Measurements from ENCODE around the gene PHACTR1. TPM values are rescaled to one million over a fixed set of nuclear protein-coding genes. Genes with fewer than 3 reads are reported as not detected.

The PHACTR1 gene
- total RNA-seq, 1 donor from 2014 or later = 8.4 TPM

GRCh38 chr6:12750416-12750815 is 33.8 kb downstream of the PHACTR1 start:
- intact Hi-C loops (cut with DNase I) = no loop called here
- Histone ChIP-seq H3K9me3 (no peaks in the 10 kb centered on the region), H3K27ac (no peak overlapping the region), H3K4me3 (no peak overlapping the region), H3K36me3 (no peaks in the 10 kb centered on the region), H3K4me1 (no peaks in the 10 kb centered on the region), H3K27me3 (peaks cover 8% of the 10 kb centered on the region)
- no peak for DNase-seq (ENCODE audit: low spot score in 2 of 2)
- TF ChIP-seq CTCF (IDR thresholded peaks at IDR 0.05) = no peak

GRCh38 chr6:12751694-12752325 is 35.2 kb downstream of the PHACTR1 start:
- DNase-seq (ENCODE audit: low spot score in 2 of 2) = no peak
- no peak for TF ChIP-seq CTCF (IDR thresholded peaks at IDR 0.05)

DNA sequence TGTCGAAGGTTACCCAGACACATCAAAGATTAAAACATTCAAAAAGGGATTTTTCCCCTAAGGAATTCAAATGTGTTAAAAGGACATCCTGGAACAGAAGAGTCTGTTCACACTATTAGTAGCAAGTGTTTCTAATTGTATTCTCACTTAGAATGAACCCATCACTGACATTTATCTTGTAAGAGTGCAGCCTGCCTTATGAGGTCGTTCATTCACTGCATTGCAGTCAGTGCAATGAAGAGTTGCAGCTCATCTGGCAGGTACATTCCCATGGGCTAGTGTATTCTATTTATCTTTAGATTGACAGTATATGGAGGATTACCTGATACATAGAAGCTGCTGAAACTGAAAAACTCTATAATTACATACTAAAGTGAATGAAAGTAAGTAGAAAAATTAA is 36.5 kb downstream of the PHACTR1 start:
- DNase-seq (ENCODE audit: low spot score in 2 of 2) = no peak
- Histone ChIP-seq H3K4me3 (no peak overlapping the region), H3K27ac (no peak overlapping the region), H3K27me3 (peaks cover 8% of the 10 kb centered on the region), H3K36me3 (no peaks in the 10 kb centered on the region), H3K9me3 (no peaks in the 10 kb centered on the region), H3K4me1 (no peaks in the 10 kb centered on the region)
- intact Hi-C loops (cut with DNase I) = no loop called here
- TF ChIP-seq CTCF (IDR thresholded peaks at IDR 0.05) = no peak

More at GRCh38 chr6:12751694-12752325, 35.2 kb downstream of the PHACTR1 start:
- Histone ChIP-seq H3K27me3 (peaks cover 8% of the 10 kb centered on the region), H3K4me1 (no peaks in the 10 kb centered on the region), H3K36me3 (no peaks in the 10 kb centered on the region), H3K4me3 (no peak overlapping the region), H3K9me3 (no peaks in the 10 kb centered on the region), H3K27ac (no peak overlapping the region)
- intact Hi-C loops (cut with DNase I) = no loop called here

- Histone ChIP-seq H3K4me1 (no peaks in the 10 kb centered on the region), H3K27ac (no peak overlapping the region), H3K4me3 (no peak overlapping the region), H3K9me3 (no peaks in the 10 kb centered on the region), H3K36me3 (no peaks in the 10 kb centered on the region), H3K27me3 (no peaks in the 10 kb centered on the region)
- no peak for TF ChIP-seq CTCF (IDR thresholded peaks at IDR 0.05)
- intact Hi-C loops (cut with DNase I) = no loop called here
- no peak for DNase-seq (ENCODE audit: low spot score in 2 of 2)
Measured at GRCh38 chr6:12760226-12760625, 43.7 kb downstream of the PHACTR1 start.

- Histone ChIP-seq H3K4me3 (no peak overlapping the region), H3K9me3 (no peaks in the 10 kb centered on the region), H3K27me3 (no peaks in the 10 kb centered on the region), H3K27ac (no peak overlapping the region), H3K36me3 (no peaks in the 10 kb centered on the region), H3K4me1 (no peaks in the 10 kb centered on the region)
- no peak for DNase-seq (ENCODE audit: low spot score in 2 of 2)
- intact Hi-C loops (cut with DNase I) = no loop called here
- no peak for TF ChIP-seq CTCF (IDR thresholded peaks at IDR 0.05)
Measured at GRCh38 chr6:12760911-12761310, 44.3 kb downstream of the PHACTR1 start.

All from ascending aorta (tissue), 2 donors.